Small intestine (tissue), 7 donors: ENCODE results near the gene SLC35B2. TPM values are rescaled to one million over a fixed set of nuclear protein-coding genes. Genes with fewer than 3 reads are reported as not detected.

Experiments used
- DNase-seq, 2 donors: peaks; one replicate each; pipeline versions ENCODE4 v3.0.0 to v3.0.0-alpha.2; 2013
- FAIRE-seq: peaks from 2 replicates; lab custom pipeline; 2012; peaks lifted over from hg19 to GRCh38; lab: Jason Lieb, UNC
- H3K27ac ChIP-seq, 3 donors: one replicate each; pipeline ENCODE4 v1.5.1; 2013; ENCODE audit warnings: low read length in 2 of 3, mild to moderate bottlenecking in 2 of 3, control low read depth in 1 of 3, inconsistent platforms in 1 of 3, low read depth in 1 of 3, moderate library complexity in 1 of 3
- H3K27me3 ChIP-seq, 3 donors: one replicate each; pipeline ENCODE4 v1.6.1; 2013; ENCODE audit warnings: low read length in 3 of 3, inconsistent platforms in 1 of 3; ENCODE audit not compliant: control insufficient read depth in 3 of 3, insufficient read depth in 3 of 3
- H3K36me3 ChIP-seq, 3 donors: one replicate each; pipeline ENCODE4 v1.6.1; 2013; ENCODE audit warnings: low read length in 3 of 3, inconsistent platforms in 1 of 3, low read depth in 1 of 3, mild to moderate bottlenecking in 1 of 3, moderate library complexity in 1 of 3; ENCODE audit not compliant: control insufficient read depth in 3 of 3, insufficient read depth in 2 of 3
- H3K4me1 ChIP-seq, 3 donors: one replicate each; pipeline ENCODE4 v1.6.1; 2013; ENCODE audit warnings: low read length in 2 of 3, inconsistent platforms in 1 of 3, low read depth in 1 of 3, mild to moderate bottlenecking in 1 of 3, moderate library complexity in 1 of 3; ENCODE audit not compliant: control insufficient read depth in 3 of 3, insufficient read depth in 2 of 3
- H3K4me3 ChIP-seq, 3 donors: one replicate each; pipeline ENCODE4 v1.5.1; 2013; ENCODE audit warnings: low read length in 3 of 3, control low read depth in 1 of 3, inconsistent platforms in 1 of 3, low read depth in 1 of 3, mild to moderate bottlenecking in 1 of 3, moderate library complexity in 1 of 3
- H3K9me3 ChIP-seq, 2 donors: one replicate each; pipeline ENCODE4 v1.6.1; 2013; ENCODE audit warnings: low read depth in 1 of 2, low read length in 1 of 2; ENCODE audit not compliant: control insufficient read depth in 2 of 2, insufficient read depth in 1 of 2
- WGBS, 3 donors: extraction: QIAGEN DNeasy Blood & Tissue Kit; methylation state at CpG; one replicate each; pipeline ENCODE4 v1.1.7; 2013; 5-methylcytosine and 5-hydroxymethylcytosine counted together
- polyA plus RNA-seq, 4 donors: library from polyadenylated mRNA; stranded (reverse) in 3 of 4; unstranded in 1 of 4; fragments of 200-250 nt in 3 of 4; fragments of 120-200 nt in 1 of 4; gene quantifications; one replicate each; pipeline versions ENCODE4 v1.2.1 to v1.2.3, GENCODE V29; 2013
- donor health status: healthy with polysubstance abuse.
- donor health status: control.
- donor health status: control.
- donor health status: Bipolar disorder and iron deficiency.
- donor health status: healthy.

The SLC35B2 gene
- polyA plus RNA-seq, 4 donors: 6.5 to 41.7 (median 22.3) TPM

- Histone ChIP-seq H3K4me3 (peak overlapping the region; percentile 30 to 56 (median 33)), H3K9me3 (no peaks in the 10 kb centered on the region), H3K27ac (peak overlapping the region in 2 of 3 donors; percentile 32 to 55), H3K27me3 (peaks cover 0 to 2% (median 0%) of the 10 kb centered on the region in 3 donors), H3K36me3 (peaks cover 0 to 9% (median 0%) of the 10 kb centered on the region in 3 donors), H3K4me1 (peaks cover 0 to 74% (median 5%) of the 10 kb centered on the region in 3 donors)
- DNase-seq (no peak), FAIRE-seq (no peak)
- WGBS, 3 donors: 25 to 32% (median 32%) methylated on average over 26 of the region's 26 CpGs
These were observed 34.6 kb downstream of the SLC35B2 start for GRCh38 chr6:44222486-44223318.

GRCh38 chr6:44221961-44222335 lies 35.4 kb downstream of the SLC35B2 start:
- H3K27ac ChIP-seq: peak overlapping the region in 2 of 3 donors; percentile 6 to 58
- DNase-seq: no peak
- H3K4me1 ChIP-seq: peaks cover 0 to 70% (median 5%) of the 10 kb centered on the region in 3 donors
- no peaks in the 10 kb centered on the region for H3K9me3 ChIP-seq
- H3K27me3 ChIP-seq: peaks cover 0 to 2% (median 0%) of the 10 kb centered on the region in 3 donors
- no peak overlapping the region for H3K4me3 ChIP-seq
- WGBS, 3 donors: 29 to 61% (median 52%) methylated on average over 2 of the region's 2 CpGs
- peaks cover 0 to 4% (median 0%) of the 10 kb centered on the region in 3 donors for H3K36me3 ChIP-seq
- FAIRE-seq: no peak

- Histone ChIP-seq H3K9me3 (no peaks in the 10 kb centered on the region), H3K36me3 (peaks cover 0 to 3% (median 0%) of the 10 kb centered on the region in 3 donors), H3K27me3 (peaks cover 0 to 2% (median 0%) of the 10 kb centered on the region in 3 donors), H3K4me3 (no peak overlapping the region), H3K27ac (peak overlapping the region in 2 of 3 donors; percentile 6 to 58), H3K4me1 (peaks cover 0 to 70% (median 5%) of the 10 kb centered on the region in 3 donors)
- 3 to 10% (median 6%) methylated on average over 4 of the region's 4 CpGs for WGBS, 3 donors
- DNase-seq (peak; percentile 87 to 90), FAIRE-seq (no peak)
These were observed 35.9 kb downstream of the SLC35B2 start for GRCh38 chr6:44221291-44221960.

GRCh38 chr6:44220913-44221290 lies 36.4 kb downstream of the SLC35B2 start:
- WGBS, 3 donors: 89 to 93% (median 91%) methylated on average over 4 of the region's 4 CpGs
- no peak overlapping the region for H3K4me3 ChIP-seq

GRCh38 chr6:44219815-44220784 lies 37.2 kb downstream of the SLC35B2 start:
- DNase-seq (no peak), FAIRE-seq (no peak)
- Histone ChIP-seq H3K27me3 (peaks cover 0 to 2% (median 0%) of the 10 kb centered on the region in 3 donors), H3K27ac (peak overlapping the region in 2 of 3 donors; percentile 47 to 58), H3K9me3 (no peaks in the 10 kb centered on the region), H3K36me3 (no peaks in the 10 kb centered on the region), H3K4me3 (peak overlapping the region; percentile 16 to 38 (median 28)), H3K4me1 (peaks cover 0 to 58% (median 5%) of the 10 kb centered on the region in 3 donors)
- 55 to 60% (median 57%) methylated on average over 25 to 28 of the region's 28 CpGs for WGBS, 3 donors

More at GRCh38 chr6:44220913-44221290, 36.4 kb downstream of the SLC35B2 start:
- Histone ChIP-seq H3K27ac (peak overlapping the region in 2 of 3 donors; percentile 6 to 58), H3K27me3 (peaks cover 0 to 2% (median 0%) of the 10 kb centered on the region in 3 donors), H3K9me3 (no peaks in the 10 kb centered on the region), H3K36me3 (no peaks in the 10 kb centered on the region), H3K4me1 (peaks cover 0 to 64% (median 5%) of the 10 kb centered on the region in 3 donors)
- no peak for FAIRE-seq
- DNase-seq: no peak

GRCh38 chr6:44219053-44219814 lies 38.1 kb downstream of the SLC35B2 start:
- peaks cover 0 to 50% (median 5%) of the 10 kb centered on the region in 3 donors for H3K4me1 ChIP-seq
- 1% methylated on average over 32 to 45 of the region's 45 CpGs for WGBS, 3 donors
- H3K4me3 ChIP-seq: peak overlapping the region; percentile 16 to 57 (median 38)
- H3K36me3 ChIP-seq: no peaks in the 10 kb centered on the region
- no peaks in the 10 kb centered on the region for H3K9me3 ChIP-seq
- peaks cover 0 to 2% (median 0%) of the 10 kb centered on the region in 3 donors for H3K27me3 ChIP-seq
- peak; percentile 50 to 90 for DNase-seq
- no peak for FAIRE-seq
- H3K27ac ChIP-seq: peak overlapping the region in 2 of 3 donors; percentile 72 to 73

GRCh38 chr6:44217332-44218143 lies 39.8 kb downstream of the SLC35B2 start:
- Histone ChIP-seq H3K4me3 (no peak overlapping the region), H3K27ac (peak overlapping the region in 1 of 3 donors; percentile 73)
- 71 to 92% (median 83%) methylated on average over 15 to 16 of the region's 16 CpGs for WGBS, 3 donors

More at GRCh38 chr6:44217332-44218143, 39.8 kb downstream of the SLC35B2 start:
- DNase-seq (no peak), FAIRE-seq (no peak)
- Histone ChIP-seq H3K36me3 (no peaks in the 10 kb centered on the region), H3K27me3 (no peaks in the 10 kb centered on the region), H3K9me3 (no peaks in the 10 kb centered on the region), H3K4me1 (peaks cover 0 to 41% (median 5%) of the 10 kb centered on the region in 3 donors)
